ENCODE results near the gene TOM1L1. TPM values are rescaled to one million over a fixed set of nuclear protein-coding genes. Genes with fewer than 3 reads are reported as not detected.

The TOM1L1 gene
- total and polyA plus RNA-seq, 5 donors from 2014 or later, result not detected

GRCh38 chr17:54882950-54883349 lies 17.7 kb upstream of the TOM1L1 start:
- H3K4me1 Mint-ChIP-seq, result no peaks in the 10 kb centered on the region
- H3K9me3 Mint-ChIP-seq, result peaks cover 0 to 2% (median 0%) of the 10 kb centered on the region in 7 donors
- DNase-seq, result no peak
- no peak overlapping the region for H3K27ac Mint-ChIP-seq
- no peak for ATAC-seq (ENCODE audit: low read depth in 2 of 2)
- H3K27me3 Mint-ChIP-seq, result peaks cover 4% of the 10 kb centered on the region
- no peaks in the 10 kb centered on the region for H3K36me3 ChIP-seq (ENCODE audit: control insufficient read depth, insufficient read depth, low read length)
- no peak overlapping the region for H3K4me3 ChIP-seq (ENCODE audit: low read depth, low read length)
- no peak overlapping the region for H3K27ac ChIP-seq (ENCODE audit: insufficient read depth, low read length, poor library complexity, severe bottlenecking)
- H3K4me3 Mint-ChIP-seq, result no peak overlapping the region
- no peaks in the 10 kb centered on the region for H3K4me1 ChIP-seq (ENCODE audit: control insufficient read depth, insufficient read depth, low read length, poor library complexity, severe bottlenecking)
- H3K27me3 ChIP-seq (ENCODE audit: control insufficient read depth, insufficient read depth, low read length), result no peaks in the 10 kb centered on the region
- no peaks in the 10 kb centered on the region for H3K36me3 Mint-ChIP-seq
- H3K9me3 ChIP-seq (ENCODE audit: control insufficient read depth in 2 of 2, low read length in 2 of 2), result no peaks in the 10 kb centered on the region

DNA sequence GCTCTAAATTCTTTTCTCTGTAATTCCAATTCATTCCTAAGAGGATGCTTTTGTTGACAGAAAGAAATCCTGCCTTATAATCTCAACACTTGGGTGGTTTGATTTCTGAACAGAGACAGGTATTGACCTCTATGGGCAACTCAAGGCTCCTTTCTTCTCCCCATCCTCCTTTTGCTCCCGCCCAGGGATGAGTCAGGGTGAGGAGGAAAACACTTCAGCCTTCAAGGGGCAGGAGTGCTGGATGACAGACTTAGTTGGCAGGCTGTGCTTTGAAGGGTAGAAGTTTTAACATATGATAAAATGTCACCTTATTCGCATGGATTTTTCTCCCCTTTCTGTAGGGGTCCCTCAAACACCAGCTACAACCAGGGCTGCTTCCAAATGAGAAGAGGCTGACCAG lies 16.7 kb upstream of the TOM1L1 start:
- no peak for ATAC-seq (ENCODE audit: low read depth in 2 of 2)
- H3K4me1 Mint-ChIP-seq, result no peaks in the 10 kb centered on the region
- H3K27me3 Mint-ChIP-seq, result peaks cover 4% of the 10 kb centered on the region

DNA sequence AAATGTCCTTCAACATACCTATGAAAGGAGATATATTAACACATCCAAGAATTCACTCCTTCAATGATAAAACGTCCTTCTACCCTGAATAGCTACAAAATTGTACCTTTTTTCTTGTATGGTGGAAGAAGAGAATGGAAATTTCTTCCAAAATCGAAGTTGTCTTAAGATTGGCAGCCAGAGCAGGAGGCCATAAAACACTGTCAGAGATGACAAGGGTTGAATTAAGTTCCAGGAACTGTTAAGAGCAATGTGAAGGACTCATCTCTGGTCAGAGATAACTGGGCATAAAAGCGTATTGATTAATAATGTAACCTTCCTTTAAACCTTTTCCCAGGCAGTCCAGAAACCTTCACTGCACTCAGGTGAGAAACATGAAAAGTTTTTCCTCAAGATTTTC lies 12.9 kb upstream of the TOM1L1 start:
- Histone ChIP-seq H3K36me3 (ENCODE audit: control insufficient read depth, insufficient read depth, low read length) (no peaks in the 10 kb centered on the region), H3K27ac (ENCODE audit: insufficient read depth, low read length, poor library complexity, severe bottlenecking) (no peak overlapping the region), H3K27me3 (ENCODE audit: control insufficient read depth, insufficient read depth, low read length) (no peaks in the 10 kb centered on the region), H3K9me3 (ENCODE audit: control insufficient read depth in 2 of 2, low read length in 2 of 2) (no peaks in the 10 kb centered on the region), H3K4me1 (ENCODE audit: control insufficient read depth, insufficient read depth, low read length, poor library complexity, severe bottlenecking) (no peaks in the 10 kb centered on the region), H3K4me3 (ENCODE audit: low read depth, low read length) (no peak overlapping the region)
- no peak overlapping the region for H3K27ac Mint-ChIP-seq
- H3K27me3 Mint-ChIP-seq, result peaks cover 5% of the 10 kb centered on the region
- no peaks in the 10 kb centered on the region for H3K4me1 Mint-ChIP-seq
- DNase-seq (no peak), ATAC-seq (ENCODE audit: low read depth in 2 of 2) (no peak)
- H3K9me3 Mint-ChIP-seq, result no peaks in the 10 kb centered on the region
- no peak overlapping the region for H3K4me3 Mint-ChIP-seq
- H3K36me3 Mint-ChIP-seq, result no peaks in the 10 kb centered on the region

More for the DNA sequence above, 16.7 kb upstream of the TOM1L1 start:
- no peak for DNase-seq
- H3K36me3 Mint-ChIP-seq, result no peaks in the 10 kb centered on the region
- Histone ChIP-seq H3K27me3 (ENCODE audit: control insufficient read depth, insufficient read depth, low read length) (no peaks in the 10 kb centered on the region), H3K4me3 (ENCODE audit: low read depth, low read length) (no peak overlapping the region), H3K4me1 (ENCODE audit: control insufficient read depth, insufficient read depth, low read length, poor library complexity, severe bottlenecking) (no peaks in the 10 kb centered on the region), H3K27ac (ENCODE audit: insufficient read depth, low read length, poor library complexity, severe bottlenecking) (no peak overlapping the region), H3K9me3 (ENCODE audit: control insufficient read depth in 2 of 2, low read length in 2 of 2) (no peaks in the 10 kb centered on the region), H3K36me3 (ENCODE audit: control insufficient read depth, insufficient read depth, low read length) (no peaks in the 10 kb centered on the region)
- no peak overlapping the region for H3K4me3 Mint-ChIP-seq
- H3K9me3 Mint-ChIP-seq, result peaks cover 0 to 2% (median 0%) of the 10 kb centered on the region in 7 donors
- no peak overlapping the region for H3K27ac Mint-ChIP-seq

DNA sequence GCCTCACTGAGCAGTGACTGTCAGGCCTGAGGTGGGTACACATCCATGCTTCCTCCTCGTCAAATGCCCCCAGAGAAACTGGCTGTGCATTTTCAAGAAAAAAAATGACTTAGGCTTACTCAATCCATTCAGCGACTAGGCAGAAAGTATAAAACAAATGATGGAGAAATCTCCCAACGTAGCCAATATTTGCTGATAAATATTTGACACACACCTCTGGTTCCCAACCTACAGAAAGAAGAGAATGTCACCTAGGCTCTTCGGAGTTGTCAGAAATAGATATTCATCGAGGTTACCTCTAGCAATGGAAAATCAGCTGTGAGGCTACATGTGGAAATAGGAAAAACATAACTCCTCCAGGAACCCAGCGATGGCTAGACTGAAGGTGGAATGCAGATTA lies 12.4 kb upstream of the TOM1L1 start:
- ATAC-seq (ENCODE audit: low read depth in 2 of 2) (no peak), DNase-seq (no peak)
- H3K4me1 Mint-ChIP-seq, result no peaks in the 10 kb centered on the region
- H3K9me3 Mint-ChIP-seq, result peaks cover 0 to 1% (median 0%) of the 10 kb centered on the region in 7 donors
- Histone ChIP-seq H3K27me3 (ENCODE audit: control insufficient read depth, insufficient read depth, low read length) (no peaks in the 10 kb centered on the region), H3K4me1 (ENCODE audit: control insufficient read depth, insufficient read depth, low read length, poor library complexity, severe bottlenecking) (no peaks in the 10 kb centered on the region), H3K36me3 (ENCODE audit: control insufficient read depth, insufficient read depth, low read length) (no peaks in the 10 kb centered on the region), H3K9me3 (ENCODE audit: control insufficient read depth in 2 of 2, low read length in 2 of 2) (no peaks in the 10 kb centered on the region), H3K4me3 (ENCODE audit: low read depth, low read length) (no peak overlapping the region), H3K27ac (ENCODE audit: insufficient read depth, low read length, poor library complexity, severe bottlenecking) (no peak overlapping the region)
- no peak overlapping the region for H3K27ac Mint-ChIP-seq
- H3K4me3 Mint-ChIP-seq, result no peak overlapping the region
- H3K36me3 Mint-ChIP-seq, result no peaks in the 10 kb centered on the region
- H3K27me3 Mint-ChIP-seq, result peaks cover 5% of the 10 kb centered on the region

- Histone ChIP-seq H3K4me1 (ENCODE audit: control insufficient read depth, insufficient read depth, low read length, poor library complexity, severe bottlenecking) (no peaks in the 10 kb centered on the region), H3K27ac (ENCODE audit: insufficient read depth, low read length, poor library complexity, severe bottlenecking) (no peak overlapping the region), H3K4me3 (ENCODE audit: low read depth, low read length) (no peak overlapping the region), H3K36me3 (ENCODE audit: control insufficient read depth, insufficient read depth, low read length) (no peaks in the 10 kb centered on the region), H3K27me3 (ENCODE audit: control insufficient read depth, insufficient read depth, low read length) (no peaks in the 10 kb centered on the region), H3K9me3 (ENCODE audit: control insufficient read depth in 2 of 2, low read length in 2 of 2) (no peaks in the 10 kb centered on the region)
- peaks cover 0 to 1% (median 0%) of the 10 kb centered on the region in 7 donors for H3K9me3 Mint-ChIP-seq
- H3K27me3 Mint-ChIP-seq, result peaks cover 10% of the 10 kb centered on the region
- no peak for ATAC-seq (ENCODE audit: low read depth in 2 of 2)
- no peak overlapping the region for H3K27ac Mint-ChIP-seq
- no peak for DNase-seq
- no peaks in the 10 kb centered on the region for H3K36me3 Mint-ChIP-seq
- no peak overlapping the region for H3K4me3 Mint-ChIP-seq
- H3K4me1 Mint-ChIP-seq, result no peaks in the 10 kb centered on the region
These were observed 11.7 kb upstream of the TOM1L1 start for GRCh38 chr17:54888981-54889380.

DNA sequence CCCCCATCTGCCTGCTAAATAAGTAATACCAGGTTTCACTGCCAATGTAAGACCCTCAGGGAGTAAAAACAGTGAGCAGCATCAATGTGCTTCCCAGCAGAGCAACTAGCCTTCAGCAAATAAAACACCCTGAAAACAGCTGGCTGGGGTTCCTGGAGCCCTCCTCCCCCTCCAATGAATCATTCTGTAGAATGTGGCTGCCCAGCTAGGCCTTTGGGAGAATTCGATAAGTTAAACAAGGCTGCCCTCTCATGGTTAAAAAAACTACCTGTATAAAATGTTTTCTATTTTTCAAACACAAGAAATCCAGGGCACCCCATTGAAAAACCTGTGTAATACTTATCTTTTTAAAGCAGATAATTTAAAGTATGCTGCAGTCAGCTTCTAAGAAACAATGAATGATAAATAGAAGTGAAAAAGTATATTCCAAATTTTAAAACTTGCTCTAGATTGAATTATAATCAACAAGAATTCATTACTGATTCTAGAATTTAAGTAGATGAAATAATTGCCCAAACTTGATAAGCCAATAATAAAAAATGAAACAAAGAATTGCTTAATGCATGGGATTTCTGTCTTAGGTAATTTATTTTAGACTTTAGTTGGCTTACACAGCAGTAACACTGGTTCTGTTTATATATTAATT lies 9.4 kb upstream of the TOM1L1 start:
- Histone ChIP-seq H3K27ac (ENCODE audit: insufficient read depth, low read length, poor library complexity, severe bottlenecking) (no peak overlapping the region), H3K27me3 (ENCODE audit: control insufficient read depth, insufficient read depth, low read length) (no peaks in the 10 kb centered on the region), H3K4me1 (ENCODE audit: control insufficient read depth, insufficient read depth, low read length, poor library complexity, severe bottlenecking) (no peaks in the 10 kb centered on the region), H3K4me3 (ENCODE audit: low read depth, low read length) (no peak overlapping the region), H3K9me3 (ENCODE audit: control insufficient read depth in 2 of 2, low read length in 2 of 2) (no peaks in the 10 kb centered on the region), H3K36me3 (ENCODE audit: control insufficient read depth, insufficient read depth, low read length) (no peaks in the 10 kb centered on the region)
- Mint-ChIP-seq H3K27ac (no peak overlapping the region), H3K36me3 (no peaks in the 10 kb centered on the region), H3K27me3 (peaks cover 21% of the 10 kb centered on the region), H3K4me1 (no peaks in the 10 kb centered on the region), H3K4me3 (no peak overlapping the region), H3K9me3 (peaks cover 0 to 1% (median 0%) of the 10 kb centered on the region in 7 donors)
- ATAC-seq (ENCODE audit: low read depth in 2 of 2) (no peak), DNase-seq (peak in 1 of 3 donors; percentile 4)

DNA sequence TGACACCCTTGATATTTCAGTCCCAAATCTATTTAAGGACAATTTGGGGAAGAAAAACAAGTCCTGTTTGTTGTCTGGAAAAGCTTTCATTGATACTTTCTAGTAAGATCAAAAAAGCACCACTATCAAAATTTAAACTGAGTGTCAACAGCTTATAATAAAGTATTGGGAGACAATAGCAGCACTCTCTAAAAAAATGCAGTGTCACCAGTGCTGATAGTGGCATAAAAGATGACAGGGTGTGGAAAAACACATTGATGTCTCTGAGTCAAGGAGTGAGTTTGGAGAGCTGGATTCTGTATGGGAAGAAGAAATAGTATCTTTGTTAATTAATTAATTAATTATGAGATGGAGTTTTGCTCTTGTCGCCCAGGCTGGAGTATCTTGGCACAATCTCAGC lies 8.3 kb upstream of the TOM1L1 start:
- Mint-ChIP-seq H3K27ac (no peak overlapping the region), H3K27me3 (peaks cover 28% of the 10 kb centered on the region), H3K4me1 (no peaks in the 10 kb centered on the region), H3K4me3 (no peak overlapping the region), H3K36me3 (no peaks in the 10 kb centered on the region), H3K9me3 (peaks cover 0 to 2% (median 0%) of the 10 kb centered on the region in 7 donors)
- Histone ChIP-seq H3K27ac (ENCODE audit: insufficient read depth, low read length, poor library complexity, severe bottlenecking) (no peak overlapping the region), H3K27me3 (ENCODE audit: control insufficient read depth, insufficient read depth, low read length) (no peaks in the 10 kb centered on the region), H3K36me3 (ENCODE audit: control insufficient read depth, insufficient read depth, low read length) (no peaks in the 10 kb centered on the region), H3K9me3 (ENCODE audit: control insufficient read depth in 2 of 2, low read length in 2 of 2) (no peaks in the 10 kb centered on the region), H3K4me1 (ENCODE audit: control insufficient read depth, insufficient read depth, low read length, poor library complexity, severe bottlenecking) (no peaks in the 10 kb centered on the region), H3K4me3 (ENCODE audit: low read depth, low read length) (no peak overlapping the region)
- ATAC-seq (ENCODE audit: low read depth in 2 of 2) (no peak), DNase-seq (no peak)

DNA sequence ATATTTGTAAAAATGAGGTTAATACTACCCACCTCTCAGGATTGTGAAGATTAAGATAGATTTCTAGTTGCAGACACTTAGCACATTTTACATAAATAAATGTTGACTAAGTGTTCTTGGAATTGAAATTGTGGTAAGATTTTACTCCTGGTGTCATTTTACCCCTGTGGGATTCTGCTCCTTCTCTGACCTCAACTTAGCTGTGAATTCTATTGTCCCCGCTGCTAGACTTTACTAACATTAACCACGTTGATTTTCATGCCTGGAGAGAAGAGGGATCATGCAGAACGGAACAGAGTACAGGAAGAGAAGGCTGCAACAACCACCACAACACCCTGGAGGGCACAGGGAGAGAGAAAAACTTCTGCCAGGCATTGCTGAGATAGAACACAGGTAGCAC lies 2.1 kb upstream of the TOM1L1 start:
- peaks cover 50% of the 10 kb centered on the region for H3K27me3 Mint-ChIP-seq
- no peaks in the 10 kb centered on the region for H3K36me3 ChIP-seq (ENCODE audit: control insufficient read depth, insufficient read depth, low read length)
- no peak for DNase-seq
- H3K9me3 Mint-ChIP-seq, result peaks cover 0 to 4% (median 0%) of the 10 kb centered on the region in 7 donors
- H3K27ac ChIP-seq (ENCODE audit: insufficient read depth, low read length, poor library complexity, severe bottlenecking), result no peak overlapping the region
- H3K9me3 ChIP-seq (ENCODE audit: control insufficient read depth in 2 of 2, low read length in 2 of 2), result no peaks in the 10 kb centered on the region
- peaks cover 3% of the 10 kb centered on the region for H3K27me3 ChIP-seq (ENCODE audit: control insufficient read depth, insufficient read depth, low read length)
- H3K4me3 Mint-ChIP-seq, result no peak overlapping the region
- no peak overlapping the region for H3K4me3 ChIP-seq (ENCODE audit: low read depth, low read length)
- H3K36me3 Mint-ChIP-seq, result no peaks in the 10 kb centered on the region
- H3K4me1 Mint-ChIP-seq, result peaks cover 0 to 16% (median 9%) of the 10 kb centered on the region in 4 donors
- no peak overlapping the region for H3K27ac Mint-ChIP-seq
- no peak for ATAC-seq (ENCODE audit: low read depth in 2 of 2)
- H3K4me1 ChIP-seq (ENCODE audit: control insufficient read depth, insufficient read depth, low read length, poor library complexity, severe bottlenecking), result peaks cover 8% of the 10 kb centered on the region
